Measurements from ENCODE around the gene MT4.

Gene MT4

GRCh38 chr16:56608876-56609462, 44.1 kb downstream of the MT4 start (continued):
- no peak for TF ChIP-seq REPIN1 (tag by site-specific recombination; IDR thresholded peaks at IDR 0.05; ENCODE audit: low read depth)
- TF ChIP-seq ZXDB (tag by site-specific recombination; IDR thresholded peaks at IDR 0.05), result 0 out of 2 replicates have a peak, but pooled peaks have one; percentile 3
- TF ChIP-seq ZNF335 (tag by site-specific recombination; conservative IDR thresholded peaks at IDR 0.05), result peak; percentile 11; the same call in 1 of the 2 replicates
- TF ChIP-seq ZBTB8A (tag by site-specific recombination; IDR thresholded peaks at IDR 0.05), result peak; percentile 12; the same call in 1 of the 2 replicates
- no peak for TF ChIP-seq ZSCAN4 (tag by site-specific recombination; IDR thresholded peaks at IDR 0.05)
- peak; percentile 34; the same call in 1 of the 2 replicates for TF ChIP-seq ZBTB11 (tag by site-specific recombination; conservative IDR thresholded peaks at IDR 0.05; ENCODE audit: low read depth)
- TF ChIP-seq KLF17 (tag by site-specific recombination; IDR thresholded peaks at IDR 0.05), result no peak
- peak; percentile 41; the same call in 1 of the 2 replicates for TF ChIP-seq WT1 (tag by site-specific recombination; IDR thresholded peaks at IDR 0.05)
- no peak for TF ChIP-seq ZNF473 (tag by site-specific recombination; IDR thresholded peaks at IDR 0.05)
- TF ChIP-seq SP2 (tag by site-specific recombination; IDR thresholded peaks at IDR 0.05), result no peak
- TF ChIP-seq ZNF707 (tag by site-specific recombination; IDR thresholded peaks at IDR 0.05), result no peak
- no peak for TF ChIP-seq ZNF654 (tag by site-specific recombination; IDR thresholded peaks at IDR 0.05; ENCODE audit: low read depth)
- TF ChIP-seq IKZF3 (tag by site-specific recombination; IDR thresholded peaks at IDR 0.05), result peak; percentile 34; the same call in 1 of the 2 replicates
- no peak for TF ChIP-seq ZBTB26 (tag by site-specific recombination; optimal IDR thresholded peaks at IDR 0.05)
- no peak for TF ChIP-seq FEZF1 (tag by site-specific recombination; IDR thresholded peaks at IDR 0.05)
- TF ChIP-seq ZNF239 (tag by site-specific recombination; IDR thresholded peaks at IDR 0.05), result no peak
- peak; percentile 98 for TF ChIP-seq ZBTB20 (tag by site-specific recombination; IDR thresholded peaks at IDR 0.05)
- TF ChIP-seq ZBTB48 (tag by site-specific recombination; IDR thresholded peaks at IDR 0.05), result peak; percentile 31; the same call in 1 of the 2 replicates
- TF ChIP-seq ZBTB17 (tag by site-specific recombination; IDR thresholded peaks at IDR 0.05), result peak; percentile 54; the same call in 1 of the 2 replicates
- TF ChIP-seq ZNF677 (tag by site-specific recombination; IDR thresholded peaks at IDR 0.05), result no peak
- no peak for TF ChIP-seq BCL6B (tag by site-specific recombination; IDR thresholded peaks at IDR 0.05)
- peak; percentile 18; the same call in 1 of the 2 replicates for TF ChIP-seq GLIS2 (tag by site-specific recombination; IDR thresholded peaks at IDR 0.05)
